Measurements from ENCODE around the gene BANK1.

BANK1 gene

GRCh38 chr4:101961144-101961543 is 170.6 kb downstream of the BANK1 start:
- no peak for DNase-seq

- no peak for DNase-seq
Observed at GRCh38 chr4:101967697-101968346, 177.3 kb downstream of the BANK1 start.

GRCh38 chr4:101968364-101968763 is 177.8 kb downstream of the BANK1 start:
- no peak for DNase-seq

- DNase-seq = no peak
Observed at GRCh38 chr4:101969965-101970364, 179.4 kb downstream of the BANK1 start.

DNA sequence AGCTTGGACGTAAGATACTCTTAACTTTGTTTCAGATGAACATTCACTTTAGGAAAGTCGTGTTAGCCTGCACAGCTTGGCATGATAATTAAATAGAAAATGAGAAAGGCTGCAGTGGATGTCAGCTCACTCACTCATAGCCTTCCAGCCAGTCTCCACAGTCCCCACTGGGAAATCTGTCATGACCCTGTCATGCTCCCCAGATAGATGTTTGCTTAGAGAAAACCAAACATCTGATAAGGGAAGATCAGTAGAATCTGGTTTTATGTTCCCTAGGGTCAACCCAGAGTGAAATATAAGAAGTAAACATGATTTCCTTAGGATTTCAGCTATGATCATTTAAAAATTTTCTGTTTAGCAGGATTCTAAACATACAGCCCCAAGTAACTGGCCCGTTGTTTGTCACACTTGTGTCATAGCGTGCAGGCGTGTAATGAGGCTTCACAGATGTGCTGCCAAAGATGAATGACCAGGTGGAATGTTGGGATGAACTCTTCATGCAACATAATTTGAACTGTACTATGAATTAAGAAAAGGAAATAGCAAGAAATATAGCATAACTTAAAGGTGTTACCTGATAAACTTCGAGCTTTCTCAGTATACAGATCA is 180.1 kb downstream of the BANK1 start:
- DNase-seq = no peak

DNA sequence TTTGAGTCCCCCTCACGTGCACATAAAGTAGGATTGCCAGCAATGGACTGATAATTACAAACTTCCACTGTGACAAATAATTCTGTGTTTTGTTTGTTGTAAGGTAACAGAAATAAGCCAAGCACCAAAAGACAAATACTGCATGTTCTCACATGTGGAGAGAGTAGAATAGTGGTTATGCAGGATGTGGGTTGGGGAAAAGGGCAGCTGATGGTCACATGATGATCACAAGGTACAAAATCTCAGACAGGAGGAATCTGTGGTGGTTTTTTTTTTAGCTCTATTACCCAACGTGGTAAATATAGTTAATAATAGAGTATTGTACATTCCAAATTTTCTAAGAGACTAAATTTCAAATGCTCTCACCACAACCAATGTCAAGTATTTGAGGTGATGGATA is 182.3 kb downstream of the BANK1 start:
- no peak for DNase-seq

DNA sequence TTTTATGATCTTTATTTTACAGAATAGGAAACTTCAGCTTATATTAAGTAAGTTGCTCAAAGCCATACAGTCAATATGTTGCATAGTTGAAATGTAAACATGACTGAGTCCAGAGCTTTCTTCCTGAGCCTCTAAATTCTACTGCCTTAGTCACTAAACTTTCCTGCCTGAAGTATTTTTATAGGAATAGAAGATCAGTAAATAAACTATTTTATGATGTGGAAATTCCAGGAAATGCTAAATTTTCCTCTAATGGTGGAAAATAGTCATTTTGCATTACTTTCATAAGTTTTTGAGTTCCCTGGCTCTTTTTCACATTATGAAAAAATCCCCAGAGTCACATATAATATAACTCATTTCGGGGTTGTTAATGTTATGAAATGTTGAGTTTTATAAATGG is 182.8 kb downstream of the BANK1 start:
- no peak for DNase-seq

DNA sequence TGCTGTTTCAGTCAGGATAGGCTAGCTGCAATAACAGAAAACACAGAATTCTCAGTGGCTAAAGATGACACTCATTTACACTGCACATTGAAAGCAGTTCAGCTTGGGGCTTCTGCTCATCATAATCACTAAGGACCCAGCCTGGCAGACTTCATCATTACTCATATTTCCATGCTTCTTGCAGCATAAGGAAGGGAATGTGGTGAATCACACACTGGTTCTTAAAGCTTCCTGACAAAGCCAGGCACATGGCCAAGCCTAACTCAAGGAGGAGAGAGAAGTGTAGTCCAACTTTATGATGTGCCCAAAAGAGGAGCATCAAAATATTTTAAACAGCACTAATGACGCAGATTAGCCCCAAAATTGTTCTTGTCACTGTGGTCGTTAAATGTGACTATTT is 186.5 kb downstream of the BANK1 start:
- no peak for DNase-seq

DNA sequence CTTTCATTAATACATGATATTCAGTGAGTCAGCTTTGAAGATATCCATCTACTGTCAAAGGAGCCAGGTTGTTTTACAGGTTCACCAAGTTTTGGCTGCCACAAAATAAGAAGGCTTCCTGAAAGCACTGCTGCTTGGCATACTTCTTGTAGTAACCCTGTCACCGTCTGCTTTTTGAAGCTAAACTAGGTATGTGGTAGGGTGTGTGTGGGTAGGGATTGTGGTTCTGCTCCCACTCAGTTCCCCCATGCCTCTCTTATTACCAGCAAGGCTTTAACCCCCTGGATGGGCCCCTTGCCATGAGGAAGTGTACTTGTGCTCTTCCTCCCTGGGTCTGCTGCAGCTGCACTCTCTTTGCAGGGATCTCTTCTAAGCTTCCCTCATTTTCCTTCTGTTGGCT is 191.2 kb downstream of the BANK1 start:
- DNase-seq = no peak

DNA sequence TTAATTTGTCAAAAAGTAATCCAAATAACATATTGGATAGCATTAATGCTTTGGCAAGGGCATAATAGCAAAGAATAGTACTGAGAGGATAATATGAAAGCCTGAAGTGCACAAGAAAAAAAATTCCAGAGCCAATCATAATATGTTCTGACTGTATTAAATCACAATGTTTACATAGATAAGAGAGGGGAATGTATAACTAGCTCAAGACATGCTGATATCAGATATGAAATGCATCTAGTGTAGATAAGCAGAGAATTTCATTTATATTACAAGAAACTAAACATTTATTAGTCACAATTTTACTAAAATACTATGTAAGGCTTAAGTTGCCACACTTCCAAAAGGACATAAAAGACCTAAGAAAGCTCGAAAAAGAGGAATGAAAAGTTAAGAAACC is 193.3 kb downstream of the BANK1 start:
- DNase-seq = no peak

DNA sequence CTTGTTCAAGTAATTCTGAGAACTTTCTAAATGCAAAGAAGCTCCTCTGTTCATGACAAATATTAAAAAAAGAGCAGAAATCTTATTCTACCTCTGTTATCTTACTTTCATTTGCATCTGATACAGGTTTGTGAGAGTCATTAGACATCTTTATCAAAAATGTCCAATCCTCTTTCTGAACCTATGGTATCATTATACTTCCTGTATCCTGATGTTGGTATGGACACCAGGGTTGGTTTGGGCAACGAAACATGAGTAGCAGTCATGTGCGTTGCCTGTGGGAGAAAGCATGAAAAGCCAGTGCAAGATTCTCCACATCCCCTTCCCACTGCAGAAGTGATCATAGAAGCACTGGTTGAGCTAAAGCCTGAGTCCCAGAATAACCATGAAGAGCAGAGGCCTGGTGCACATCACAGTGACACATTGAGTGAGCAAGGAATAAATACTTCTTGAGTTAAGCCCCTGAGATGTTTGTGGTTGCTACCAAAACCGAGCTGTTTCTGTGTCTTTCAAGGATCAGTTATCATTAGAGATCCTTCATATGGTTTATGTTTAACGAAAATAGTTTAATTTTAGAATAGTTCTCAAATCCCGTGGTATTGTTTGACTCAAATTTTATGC is 197.2 kb downstream of the BANK1 start:
- DNase-seq = no peak

- no peak for DNase-seq
Observed at GRCh38 chr4:101989551-101989950, 199.0 kb downstream of the BANK1 start.

GRCh38 chr4:101992446-101992845 is 201.9 kb downstream of the BANK1 start:
- DNase-seq = no peak

- no peak for DNase-seq
Observed at GRCh38 chr4:101993002-101993841, 202.7 kb downstream of the BANK1 start.

DNA sequence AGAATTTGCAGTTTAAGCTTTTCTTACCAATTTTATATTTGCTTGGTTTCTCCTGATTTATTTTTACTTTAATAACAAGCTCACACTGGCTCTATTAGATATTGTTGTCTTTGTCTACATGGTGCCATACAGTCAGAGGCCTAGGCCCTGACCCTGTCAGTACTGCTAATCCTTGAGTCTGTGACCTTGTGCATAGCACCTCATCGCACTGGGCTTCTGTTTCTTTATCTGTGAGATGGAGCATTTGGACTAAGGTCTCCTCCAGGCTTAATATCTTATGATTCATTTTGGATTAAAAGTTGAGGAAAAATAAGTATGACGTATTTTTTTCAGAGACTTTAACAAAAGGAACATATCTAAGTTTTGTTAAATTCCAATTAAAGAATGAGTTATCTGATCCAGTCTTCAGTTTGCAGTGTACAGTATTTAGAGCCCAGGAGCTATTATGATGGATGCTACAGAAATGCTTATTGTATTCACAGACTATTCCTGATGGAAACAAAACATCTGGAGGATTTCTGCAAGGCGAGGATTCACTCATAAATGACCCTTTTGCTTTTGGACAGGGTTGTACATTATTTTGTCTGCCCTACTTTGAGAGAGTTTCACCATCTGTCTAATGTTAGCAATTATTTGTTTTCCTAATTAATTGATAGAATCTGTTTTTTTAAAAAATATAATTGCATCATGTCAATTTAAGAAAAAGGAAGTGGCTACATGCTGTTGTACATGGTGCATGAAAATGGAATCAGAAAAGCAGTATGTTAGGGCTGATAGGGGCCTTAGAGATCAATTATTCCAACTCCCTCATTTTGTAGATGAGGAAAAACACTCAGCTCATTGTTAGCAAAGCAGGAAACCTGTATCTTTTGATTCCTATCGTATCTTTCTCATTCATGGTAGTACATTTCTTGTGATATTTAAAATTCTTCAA is 203.6 kb downstream of the BANK1 start:
- no peak for DNase-seq

DNA sequence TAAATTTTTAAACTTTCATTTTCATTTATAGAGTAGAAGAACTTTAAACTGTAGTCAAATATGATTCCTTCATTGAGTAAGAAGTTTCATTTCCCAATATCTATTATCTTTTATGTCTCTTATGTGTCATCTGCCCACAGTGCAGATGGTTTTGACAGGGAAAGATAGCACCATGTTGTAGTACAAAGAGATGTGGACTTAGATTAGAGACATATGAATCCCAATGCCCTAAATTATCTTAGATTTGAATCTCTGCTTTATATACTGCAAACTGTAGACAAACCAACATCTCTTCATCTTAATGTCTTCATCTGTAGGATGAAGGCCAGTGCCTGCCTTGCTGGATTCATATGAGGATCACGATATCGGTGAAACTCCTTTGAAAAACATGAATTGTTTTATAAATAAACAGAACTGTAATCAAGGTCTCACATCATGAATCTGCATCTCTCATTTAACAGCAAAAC is 217.5 kb downstream of the BANK1 start:
- DNase-seq = no peak

DNA sequence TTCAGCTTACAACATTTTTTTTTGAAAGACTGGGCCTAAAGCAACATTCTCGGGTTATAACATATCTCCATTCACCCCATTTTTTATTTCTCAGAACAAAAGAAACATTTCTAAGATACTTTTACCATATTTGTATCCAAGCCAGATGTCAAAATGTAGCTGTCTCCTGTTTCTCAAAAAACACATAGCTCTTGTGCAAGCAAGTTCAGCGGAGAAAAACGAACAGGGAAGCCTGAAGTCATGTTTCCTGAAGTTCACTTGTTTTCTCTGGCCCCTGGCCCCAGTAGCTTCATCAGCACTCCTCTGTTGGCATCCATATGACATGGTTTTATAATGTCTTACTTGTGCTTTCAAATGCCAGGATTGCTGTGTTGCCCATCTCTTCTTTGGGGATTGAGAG is 218.2 kb downstream of the BANK1 start:
- no peak for DNase-seq

- no peak for DNase-seq
Observed at GRCh38 chr4:102022343-102022742, 231.8 kb downstream of the BANK1 start.

DNA sequence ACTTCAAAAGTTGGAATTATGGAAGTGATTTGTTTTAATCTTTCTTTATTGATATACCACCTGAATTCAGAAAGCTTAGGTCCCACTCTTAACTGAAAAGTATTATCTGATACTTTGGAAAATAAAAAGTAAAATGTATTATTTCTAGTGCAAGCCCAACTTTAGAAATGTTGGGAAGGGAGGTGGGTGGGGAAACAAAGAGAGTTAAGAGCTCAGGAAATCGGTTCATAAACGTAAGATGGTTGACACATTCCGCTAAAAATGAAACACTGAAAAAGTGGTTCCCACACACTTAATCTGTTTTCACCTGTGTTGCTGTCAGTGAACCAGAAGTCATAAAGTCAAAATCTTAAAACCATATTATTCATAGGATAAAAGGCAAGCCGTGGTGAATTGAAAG is 237.4 kb downstream of the BANK1 start:
- DNase-seq = no peak

DNA sequence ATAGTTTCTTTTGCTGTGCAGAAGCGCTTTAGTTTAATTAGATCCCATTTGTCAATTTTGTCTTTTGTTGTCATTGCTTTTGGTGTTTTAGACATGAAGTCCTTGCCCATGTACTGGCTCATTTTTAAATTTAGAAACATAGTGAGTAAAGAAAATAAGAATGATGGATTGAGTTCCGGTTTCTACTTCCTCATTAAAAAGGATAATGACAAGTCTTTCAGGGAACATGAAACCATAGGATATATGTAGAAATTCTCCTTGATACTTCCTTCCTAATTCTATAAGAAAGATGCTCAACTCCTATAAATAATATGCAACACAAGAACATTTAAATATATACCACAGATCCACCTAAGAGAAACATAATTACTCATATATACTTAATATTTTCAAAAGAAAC is 240.9 kb downstream of the BANK1 start:
- DNase-seq = no peak

DNA sequence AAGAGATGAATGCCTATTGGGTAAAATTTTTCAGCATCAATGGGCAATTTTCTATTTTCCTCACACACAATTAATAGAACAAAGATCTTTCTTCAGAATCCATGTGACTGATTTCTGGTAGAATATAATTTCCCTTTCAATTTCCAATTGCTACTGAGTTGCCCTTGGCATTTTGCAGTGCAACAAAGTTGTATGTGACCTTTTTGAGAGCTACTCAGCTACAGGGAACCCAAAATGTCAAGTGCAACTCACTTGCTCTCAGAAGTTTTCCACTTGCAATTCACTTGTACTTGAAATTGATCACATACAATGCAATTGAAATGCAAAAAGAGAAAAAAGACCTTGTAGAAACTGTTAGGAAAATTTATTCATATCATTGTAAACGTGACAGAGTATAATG is 245.5 kb downstream of the BANK1 start:
- no peak for DNase-seq

DNA sequence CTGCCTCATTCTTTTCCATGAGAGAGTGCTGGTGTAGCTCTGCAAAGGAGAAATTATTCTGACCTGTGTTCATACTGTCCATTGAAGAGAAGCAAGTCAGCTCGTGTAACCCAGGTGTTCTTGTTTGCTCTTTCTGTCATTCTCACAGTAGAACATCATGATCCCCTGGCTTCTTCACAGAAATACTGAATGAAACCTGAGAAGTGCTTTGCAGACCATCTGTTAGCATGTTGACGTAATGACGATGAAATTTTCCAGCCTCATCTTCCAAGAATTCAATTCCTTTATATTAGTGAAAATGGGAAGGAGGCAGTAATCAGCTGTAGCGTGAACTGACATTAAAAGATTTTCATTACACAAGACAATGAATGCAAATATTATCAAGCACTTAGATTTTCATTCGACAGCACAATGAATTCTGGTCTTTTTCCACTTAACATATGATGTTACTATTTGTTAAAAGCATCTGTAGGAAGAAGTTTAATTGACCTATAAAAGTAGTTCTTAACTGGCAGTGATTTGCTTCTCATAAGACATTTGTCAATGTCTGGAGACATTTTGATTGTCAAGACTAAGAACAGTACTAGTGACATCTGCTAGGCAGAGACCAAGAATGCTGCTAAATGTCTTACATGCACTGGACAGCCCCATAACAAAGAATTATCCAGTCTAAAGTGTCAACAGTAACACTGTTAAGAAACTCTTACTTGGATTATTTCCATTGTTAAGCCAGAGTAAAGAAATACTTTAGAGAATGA is 246.3 kb downstream of the BANK1 start:
- no peak for DNase-seq
